IPS-15b (cell line): ENCODE measurements around the gene NRXN3.

Experiments used
- H3K27me3 ChIP-seq: one replicate; pipeline ENCODE4 v1.6.1; 2013; ENCODE audit warnings: low read length; ENCODE audit not compliant: control insufficient read depth, insufficient read depth
- H3K36me3 ChIP-seq: one replicate; pipeline ENCODE4 v1.6.1; 2013; ENCODE audit warnings: low read length; ENCODE audit not compliant: control insufficient read depth, insufficient read depth
- H3K4me1 ChIP-seq: one replicate; pipeline ENCODE4 v1.6.1; 2013; ENCODE audit warnings: mild to moderate bottlenecking, low read length; ENCODE audit not compliant: control insufficient read depth, insufficient read depth
- H3K4me3 ChIP-seq: one replicate; pipeline ENCODE4 v1.5.1; 2013; ENCODE audit warnings: low read depth, low read length
- H3K9ac ChIP-seq: one replicate; pipeline ENCODE4 v1.6.1; 2013; ENCODE audit warnings: low read depth, mild to moderate bottlenecking, low read length
- H3K9me3 ChIP-seq: one replicate; pipeline ENCODE4 v1.6.1; 2013; ENCODE audit warnings: mild to moderate bottlenecking, low read length; ENCODE audit not compliant: control insufficient read depth, insufficient read depth

The NRXN3 gene

DNA sequence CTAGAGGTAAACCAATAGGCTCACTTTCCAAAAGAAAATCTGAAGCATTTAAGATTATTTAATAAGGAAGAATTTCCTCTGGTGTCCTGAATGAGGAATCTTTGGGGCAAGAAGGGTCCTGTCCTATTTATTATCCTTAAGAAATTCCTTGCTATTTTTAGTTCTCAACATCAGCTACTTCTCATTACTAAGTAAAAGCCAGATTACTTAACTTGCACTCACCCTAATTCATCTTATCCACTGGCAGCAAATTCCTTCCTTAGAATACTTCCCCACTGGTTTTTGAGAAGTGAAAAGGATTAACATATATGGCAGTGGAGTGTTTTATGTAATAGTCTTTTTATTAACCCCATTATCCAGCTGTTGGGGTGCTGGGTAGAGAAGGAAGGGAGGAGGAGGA, 1273.4 kb downstream of the NRXN3 start:
- no peaks in the 10 kb centered on the region for H3K9me3 ChIP-seq
- H3K4me3 ChIP-seq, result no peak overlapping the region
- peaks cover 5% of the 10 kb centered on the region for H3K4me1 ChIP-seq
- no peaks in the 10 kb centered on the region for H3K36me3 ChIP-seq
- no peak overlapping the region for H3K9ac ChIP-seq
- H3K27me3 ChIP-seq, result no peaks in the 10 kb centered on the region

GRCh38 chr14:79448960-79449359, 1278.8 kb downstream of the NRXN3 start:
- Histone ChIP-seq H3K27me3 (no peaks in the 10 kb centered on the region), H3K4me1 (no peaks in the 10 kb centered on the region), H3K4me3 (no peak overlapping the region), H3K9ac (no peak overlapping the region), H3K36me3 (no peaks in the 10 kb centered on the region), H3K9me3 (no peaks in the 10 kb centered on the region)

DNA sequence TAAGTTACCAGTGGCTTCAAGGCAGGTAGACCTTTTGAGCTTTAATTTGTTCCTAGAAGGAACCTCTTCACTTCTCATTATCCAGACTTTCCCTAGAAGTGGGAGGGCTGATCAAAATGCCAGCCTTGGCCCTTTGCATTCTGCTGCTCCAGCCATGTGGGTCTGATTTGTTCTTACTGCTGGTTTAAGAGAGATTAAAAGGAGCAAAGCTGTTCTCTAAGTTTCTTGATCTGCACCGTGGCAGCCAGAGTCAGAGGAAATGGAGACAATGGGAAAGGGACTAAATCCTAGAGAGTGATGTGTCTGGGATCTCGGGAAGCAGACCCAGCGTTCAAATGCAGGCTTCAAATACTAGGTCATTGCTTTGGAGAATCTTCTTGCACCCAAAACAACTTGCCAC, 1281.4 kb downstream of the NRXN3 start:
- Histone ChIP-seq H3K27me3 (no peaks in the 10 kb centered on the region), H3K4me3 (no peak overlapping the region), H3K4me1 (no peaks in the 10 kb centered on the region), H3K9ac (no peak overlapping the region), H3K36me3 (no peaks in the 10 kb centered on the region), H3K9me3 (no peaks in the 10 kb centered on the region)

- H3K36me3 ChIP-seq, result no peaks in the 10 kb centered on the region
- H3K4me3 ChIP-seq, result no peak overlapping the region
- no peaks in the 10 kb centered on the region for H3K4me1 ChIP-seq
- H3K9me3 ChIP-seq, result no peaks in the 10 kb centered on the region
- no peaks in the 10 kb centered on the region for H3K27me3 ChIP-seq
- no peak overlapping the region for H3K9ac ChIP-seq
Observed at GRCh38 chr14:79453276-79453675, 1283.1 kb downstream of the NRXN3 start.

DNA sequence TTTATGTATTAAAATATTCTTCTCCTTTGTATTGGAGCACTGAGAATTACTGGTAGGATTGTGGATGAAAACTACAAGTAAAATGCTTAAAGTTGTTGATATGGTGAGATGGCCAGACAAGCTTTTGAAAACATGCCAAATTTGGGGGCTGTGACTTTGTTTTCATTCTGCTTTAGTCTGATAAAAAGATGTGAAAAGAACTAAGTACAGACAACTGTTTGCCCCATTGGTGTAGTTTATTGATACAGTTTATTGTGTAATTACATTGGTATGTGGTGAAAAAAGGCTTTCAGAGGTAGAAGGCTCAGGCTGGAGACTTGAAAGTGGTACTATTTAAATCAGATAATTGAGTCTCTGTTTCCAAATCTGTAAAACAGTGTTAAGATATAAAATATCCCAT, 1294.3 kb downstream of the NRXN3 start:
- no peaks in the 10 kb centered on the region for H3K9me3 ChIP-seq
- H3K36me3 ChIP-seq, result no peaks in the 10 kb centered on the region
- H3K4me1 ChIP-seq, result no peaks in the 10 kb centered on the region
- H3K4me3 ChIP-seq, result no peak overlapping the region
- no peaks in the 10 kb centered on the region for H3K27me3 ChIP-seq
- no peak overlapping the region for H3K9ac ChIP-seq

DNA sequence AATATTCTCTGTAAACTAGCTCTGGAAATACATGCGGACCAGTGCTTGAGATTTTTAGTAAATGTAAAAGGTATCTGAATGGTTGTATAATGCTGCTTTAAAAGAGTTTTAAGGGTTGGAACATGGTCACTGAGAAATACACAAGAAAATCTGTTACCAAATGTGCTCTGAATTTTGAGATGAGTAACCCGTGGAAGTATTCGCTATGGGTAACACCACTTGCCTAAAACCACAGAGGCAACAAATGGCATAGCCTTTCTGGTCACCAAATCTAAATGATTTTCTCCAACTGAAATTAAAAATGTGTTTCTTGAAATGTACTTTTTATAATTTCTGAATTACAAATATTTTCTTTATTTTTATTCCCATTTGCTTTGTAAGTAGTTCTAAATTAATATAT, 1295.5 kb downstream of the NRXN3 start:
- no peaks in the 10 kb centered on the region for H3K9me3 ChIP-seq
- H3K4me3 ChIP-seq, result no peak overlapping the region
- H3K36me3 ChIP-seq, result no peaks in the 10 kb centered on the region
- no peaks in the 10 kb centered on the region for H3K4me1 ChIP-seq
- no peaks in the 10 kb centered on the region for H3K27me3 ChIP-seq
- H3K9ac ChIP-seq, result no peak overlapping the region

DNA sequence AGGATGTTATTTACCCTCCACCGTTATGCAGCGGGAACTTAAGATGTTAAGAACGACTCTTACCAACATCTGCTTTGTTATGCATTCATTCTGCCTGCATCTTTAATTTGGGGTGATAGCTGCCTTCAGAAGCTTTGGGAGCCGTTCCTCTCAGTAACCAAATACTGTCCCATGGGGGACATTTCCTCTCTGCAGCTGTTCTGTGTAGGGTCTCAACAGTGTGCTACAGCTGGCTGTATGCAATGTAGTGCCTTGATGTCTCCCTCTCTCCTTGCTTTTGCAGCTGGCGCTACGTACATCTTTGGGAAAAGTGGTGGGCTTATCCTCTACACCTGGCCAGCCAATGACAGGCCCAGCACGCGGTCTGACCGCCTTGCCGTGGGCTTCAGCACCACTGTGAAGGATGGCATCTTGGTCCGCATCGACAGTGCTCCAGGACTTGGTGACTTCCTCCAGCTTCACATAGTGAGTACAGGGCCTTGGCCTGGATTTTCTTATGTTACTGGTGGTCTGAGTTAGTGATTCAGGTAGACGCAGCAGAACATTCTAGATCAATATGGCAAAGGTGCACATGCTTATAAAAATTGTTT, 1296.9 kb downstream of the NRXN3 start:
- Histone ChIP-seq H3K9me3 (no peaks in the 10 kb centered on the region), H3K9ac (no peak overlapping the region), H3K36me3 (no peaks in the 10 kb centered on the region), H3K27me3 (no peaks in the 10 kb centered on the region), H3K4me3 (no peak overlapping the region), H3K4me1 (no peaks in the 10 kb centered on the region)

DNA sequence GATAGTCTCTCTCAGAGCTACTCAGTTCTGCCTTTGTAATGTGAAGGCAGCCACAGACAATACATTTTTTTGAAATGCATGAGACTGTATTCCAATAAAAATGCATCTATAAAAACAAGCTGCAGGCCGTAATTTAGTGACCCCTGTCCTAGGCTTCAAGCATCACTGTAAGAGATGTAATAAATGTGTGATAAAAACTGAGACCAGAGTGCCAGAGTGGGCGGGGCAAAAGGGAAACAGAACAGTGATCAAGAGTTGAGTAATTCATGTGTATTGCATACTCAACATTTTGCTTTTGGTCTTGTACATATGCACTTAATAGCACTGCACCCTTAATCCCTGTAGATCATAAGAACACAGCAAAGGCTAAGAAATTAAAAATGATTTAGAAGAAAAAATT, 1297.7 kb downstream of the NRXN3 start:
- Histone ChIP-seq H3K4me3 (no peak overlapping the region), H3K4me1 (peaks cover 5% of the 10 kb centered on the region), H3K36me3 (no peaks in the 10 kb centered on the region), H3K27me3 (no peaks in the 10 kb centered on the region), H3K9me3 (no peaks in the 10 kb centered on the region), H3K9ac (no peak overlapping the region)

- Histone ChIP-seq H3K4me1 (peaks cover 8% of the 10 kb centered on the region), H3K9me3 (no peaks in the 10 kb centered on the region), H3K4me3 (no peak overlapping the region), H3K9ac (no peak overlapping the region), H3K36me3 (no peaks in the 10 kb centered on the region), H3K27me3 (no peaks in the 10 kb centered on the region)
Observed at GRCh38 chr14:79468486-79468885, 1298.3 kb downstream of the NRXN3 start.

GRCh38 chr14:79473651-79474050, 1303.5 kb downstream of the NRXN3 start:
- no peak overlapping the region for H3K9ac ChIP-seq
- no peaks in the 10 kb centered on the region for H3K27me3 ChIP-seq
- no peak overlapping the region for H3K4me3 ChIP-seq
- no peaks in the 10 kb centered on the region for H3K36me3 ChIP-seq
- peaks cover 8% of the 10 kb centered on the region for H3K4me1 ChIP-seq
- H3K9me3 ChIP-seq, result no peaks in the 10 kb centered on the region

- no peak overlapping the region for H3K4me3 ChIP-seq
- no peak overlapping the region for H3K9ac ChIP-seq
- H3K27me3 ChIP-seq, result no peaks in the 10 kb centered on the region
- no peaks in the 10 kb centered on the region for H3K36me3 ChIP-seq
- peaks cover 8% of the 10 kb centered on the region for H3K4me1 ChIP-seq
- no peaks in the 10 kb centered on the region for H3K9me3 ChIP-seq
Observed at GRCh38 chr14:79475887-79476532, 1305.8 kb downstream of the NRXN3 start.

GRCh38 chr14:79476552-79476951, 1306.4 kb downstream of the NRXN3 start:
- H3K36me3 ChIP-seq, result no peaks in the 10 kb centered on the region
- no peak overlapping the region for H3K4me3 ChIP-seq
- no peaks in the 10 kb centered on the region for H3K9me3 ChIP-seq
- H3K9ac ChIP-seq, result no peak overlapping the region
- H3K4me1 ChIP-seq, result peaks cover 8% of the 10 kb centered on the region
- no peaks in the 10 kb centered on the region for H3K27me3 ChIP-seq
